ENCODE results near the gene ISG20L2. TPM values are rescaled to one million over a fixed set of nuclear protein-coding genes. Genes with fewer than 3 reads are reported as not detected.
"Not testable (repeated sequence)": the region's sequence is repeated elsewhere in the genome, so short reads cannot be mapped to it uniquely, and the experiment has no call there.

The ISG20L2 gene, protein sequence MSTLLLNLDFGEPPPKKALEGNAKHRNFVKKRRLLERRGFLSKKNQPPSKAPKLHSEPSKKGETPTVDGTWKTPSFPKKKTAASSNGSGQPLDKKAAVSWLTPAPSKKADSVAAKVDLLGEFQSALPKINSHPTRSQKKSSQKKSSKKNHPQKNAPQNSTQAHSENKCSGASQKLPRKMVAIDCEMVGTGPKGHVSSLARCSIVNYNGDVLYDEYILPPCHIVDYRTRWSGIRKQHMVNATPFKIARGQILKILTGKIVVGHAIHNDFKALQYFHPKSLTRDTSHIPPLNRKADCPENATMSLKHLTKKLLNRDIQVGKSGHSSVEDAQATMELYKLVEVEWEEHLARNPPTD
- total RNA-seq = 10 to 100 TPM; 24.2 to 28.3 TPM
- long read RNA-seq, transcript ISG20L2-202 (4 exons, 2,310 nt) = minor isoform, 5 of 43 reads
- long read RNA-seq, transcript ISG20L2-201 (3 exons, 3,303 nt) = major isoform, 16 of 43 reads
- long read RNA-seq, partial matches to known transcripts = 6 of 43 reads
- long read RNA-seq, other reads (novel, unspliced or antisense) = 16 of 43 reads

DNA sequence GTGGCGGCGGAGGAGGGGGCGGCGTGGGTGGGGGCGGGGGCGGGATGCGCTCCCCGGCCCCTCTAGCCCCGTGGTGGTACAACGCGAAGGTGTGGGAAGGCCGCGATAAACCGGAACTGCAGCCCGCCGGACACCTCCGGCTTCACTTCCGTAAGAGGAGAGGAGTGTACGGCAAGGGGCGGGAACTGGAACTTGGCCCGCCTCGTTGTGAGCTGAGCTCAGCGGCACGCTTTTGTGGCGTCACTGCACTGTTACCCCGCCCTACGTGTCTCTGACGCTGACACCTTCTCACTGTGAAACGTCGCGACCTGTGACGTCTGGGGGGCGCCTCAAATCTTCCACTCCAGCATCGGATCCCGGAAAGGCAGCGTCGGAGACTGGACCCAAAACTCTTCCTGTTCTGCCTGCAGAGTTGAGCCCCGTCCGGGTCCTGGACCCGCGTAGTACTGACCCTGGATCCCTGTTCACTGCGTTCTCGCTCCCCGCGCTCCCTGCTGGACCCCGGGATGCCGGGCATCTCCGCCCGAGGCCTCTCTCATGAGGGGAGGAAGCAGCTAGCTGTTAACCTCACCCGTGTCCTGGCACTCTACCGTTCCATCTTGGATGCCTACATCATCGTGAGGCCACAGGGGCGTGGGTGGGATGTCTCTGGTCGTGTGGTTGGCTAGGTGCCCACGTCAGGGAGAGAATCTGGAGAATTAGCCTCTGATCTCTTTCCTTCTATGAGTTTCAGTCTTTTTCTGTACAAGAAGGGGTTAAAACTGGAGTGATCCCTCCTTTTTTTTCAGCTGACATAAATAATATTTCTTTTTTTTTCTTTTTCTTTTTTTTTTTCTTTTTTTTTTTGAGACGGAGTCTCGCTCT is at the start of gene ISG20L2:
Gene ISG20L2 (minus strand): TSS at position 168 of the 864 bp plus-strand sequence. CDS start 1,114 bp downstream, outside the sequence.
- intact Hi-C loops (cut with DNase I, micrococcal nuclease) = loop anchor here (5.0 kb wide), 2 partner anchors 37 to 42 kb away; no protein-coding TSS in a partner anchor
- ATAC-seq (peak; percentile 90), DNase-seq (peak; percentile 97 to 99)

DNA sequence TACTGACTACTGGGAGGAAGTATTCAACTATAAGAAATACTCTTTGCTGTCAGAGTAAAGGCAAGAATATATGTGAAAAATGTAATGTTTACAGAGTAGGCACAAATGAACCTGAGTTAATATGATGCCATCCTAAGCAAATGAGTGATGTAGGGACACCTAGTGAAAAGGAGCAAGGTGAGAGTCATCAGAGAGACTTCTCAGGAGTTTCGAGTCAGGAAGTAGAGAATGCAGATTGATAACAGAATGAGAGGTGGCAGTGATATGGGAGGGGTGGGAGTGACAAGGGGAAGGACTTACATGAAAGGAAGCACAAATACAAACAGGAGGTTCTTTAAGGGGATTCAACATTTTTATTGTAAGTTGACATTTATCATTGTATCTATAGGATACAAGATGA is 49.0 kb upstream of the ISG20L2 start:
- ATAC-seq (no peak), DNase-seq (no peak)
- intact Hi-C loops (cut with DNase I, micrococcal nuclease) = no loop called here

DNA sequence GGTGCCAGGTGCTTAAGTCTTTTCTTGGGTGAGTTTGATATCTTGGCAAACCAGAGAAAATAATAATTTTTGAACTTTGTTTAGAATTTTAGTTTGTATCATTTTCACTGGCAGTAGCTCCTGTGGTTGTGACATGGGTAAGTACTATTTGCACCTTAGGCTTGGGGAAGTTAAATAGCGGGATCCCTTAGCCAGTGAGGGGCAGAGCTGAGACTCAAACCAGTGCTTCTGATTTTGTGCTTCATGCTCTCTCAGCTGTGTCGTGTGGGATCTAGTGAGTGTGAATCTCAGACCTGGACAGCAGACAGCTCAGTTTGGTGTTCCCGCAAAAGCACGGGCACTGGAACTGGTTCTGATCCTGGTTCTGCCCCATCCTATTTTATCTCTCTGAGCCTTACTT is 48.4 kb upstream of the ISG20L2 start:
- ATAC-seq = no peak
- DNase-seq = no peak
- intact Hi-C loops (cut with DNase I, micrococcal nuclease) = no loop called here

DNA sequence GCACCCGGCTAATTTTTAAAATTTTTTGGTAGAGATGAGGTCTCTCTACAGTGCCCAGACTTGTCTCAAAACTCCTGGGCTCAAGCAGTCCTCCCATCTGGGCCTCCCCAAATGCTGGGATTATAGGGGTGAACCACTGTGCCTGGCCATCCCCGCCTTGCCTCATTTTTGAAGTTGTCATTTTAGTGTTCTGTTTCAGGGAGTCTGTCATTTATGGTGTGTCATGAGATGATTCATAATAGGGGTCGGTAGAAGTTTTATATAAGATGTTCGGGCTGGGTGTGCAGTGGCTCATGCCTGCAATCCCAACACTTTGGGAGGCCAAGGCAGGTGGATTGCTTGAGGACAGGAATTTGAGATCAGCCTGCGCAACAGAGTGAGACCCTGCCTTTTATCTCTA is 47.2 kb upstream of the ISG20L2 start:
- ATAC-seq = no peak
- DNase-seq = no peak
- intact Hi-C loops (cut with DNase I, micrococcal nuclease) = no loop called here

DNA sequence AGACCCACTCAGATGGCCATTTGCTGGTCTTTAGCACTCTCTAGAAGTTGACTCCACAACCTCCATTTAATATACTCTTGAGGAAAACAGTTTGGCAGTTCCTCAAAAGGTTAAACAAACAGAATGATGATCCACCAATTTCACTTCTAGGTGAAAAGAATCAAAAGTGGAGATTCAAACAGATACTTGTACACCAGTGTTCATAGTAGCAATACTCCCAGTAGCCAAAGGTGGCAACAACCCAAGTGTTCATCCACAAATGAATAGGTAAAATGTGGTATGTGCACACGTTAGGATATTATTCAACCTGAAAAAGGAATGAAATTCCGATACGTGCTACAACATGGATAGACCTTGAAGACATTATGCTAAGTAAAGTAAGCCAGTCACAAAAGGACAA is 45.0 kb upstream of the ISG20L2 start:
- no peak for DNase-seq
- ATAC-seq = no peak
- intact Hi-C loops (cut with DNase I, micrococcal nuclease) = no loop called here

DNA sequence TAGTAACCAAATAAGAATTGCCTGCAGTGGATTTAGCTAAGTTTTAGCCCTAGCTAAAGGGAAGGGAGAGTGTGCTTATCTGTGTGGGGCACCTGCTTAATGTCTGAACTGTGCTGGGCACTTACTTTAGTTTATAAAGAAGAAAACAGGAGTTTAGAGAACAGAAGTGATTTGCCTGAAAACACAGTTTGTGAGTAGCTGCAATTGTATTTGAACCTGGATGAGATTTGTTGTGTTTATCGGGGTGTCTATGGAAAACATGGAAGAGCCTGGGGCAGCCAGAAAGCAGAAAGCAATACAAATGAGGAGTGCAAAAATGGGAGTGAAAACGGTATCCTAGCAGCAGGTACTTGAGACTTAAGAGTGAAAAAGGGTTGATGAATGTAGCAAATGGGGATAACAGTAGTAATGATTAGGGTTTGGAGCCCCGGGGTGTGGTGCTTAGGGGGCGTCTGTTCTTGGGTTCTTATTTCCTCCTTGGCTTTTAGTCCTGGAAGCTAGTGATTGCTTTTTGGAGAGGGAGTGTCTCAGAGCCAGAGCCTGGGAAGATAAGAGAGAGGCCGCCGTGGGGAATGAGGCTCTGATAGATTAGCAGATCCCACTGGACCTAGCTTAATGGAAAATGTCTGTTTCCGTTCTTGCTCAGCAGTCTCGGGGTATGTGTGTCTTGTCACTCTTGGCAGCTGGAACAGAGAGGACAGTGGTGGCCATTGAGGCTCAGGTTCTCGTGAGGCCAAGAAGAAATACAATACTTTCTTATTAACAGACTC is 44.3 kb upstream of the ISG20L2 start:
- intact Hi-C loops (cut with DNase I, micrococcal nuclease) = no loop called here
- no peak for DNase-seq
- no peak for ATAC-seq

DNA sequence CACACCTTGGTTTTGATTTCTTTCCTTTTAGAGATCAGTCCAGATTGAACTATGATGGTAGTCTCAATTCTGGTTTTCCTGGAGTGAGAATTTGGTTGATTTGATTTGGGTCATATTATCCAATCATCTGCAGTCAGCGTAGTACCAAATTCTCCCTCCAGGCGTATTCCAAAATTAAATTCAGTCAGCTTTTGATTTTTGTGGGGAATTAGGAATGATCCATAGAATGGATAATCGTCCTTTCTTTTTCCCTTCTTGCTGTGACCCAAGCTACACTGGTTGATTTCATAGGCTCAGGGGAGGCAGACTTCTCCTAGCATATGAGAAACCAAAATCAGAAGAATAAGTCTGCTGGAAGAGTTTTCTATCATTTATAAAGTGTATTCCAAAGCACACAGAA is 43.7 kb upstream of the ISG20L2 start:
- intact Hi-C loops (cut with DNase I, micrococcal nuclease) = no loop called here
- DNase-seq (no peak), ATAC-seq (no peak)

DNA sequence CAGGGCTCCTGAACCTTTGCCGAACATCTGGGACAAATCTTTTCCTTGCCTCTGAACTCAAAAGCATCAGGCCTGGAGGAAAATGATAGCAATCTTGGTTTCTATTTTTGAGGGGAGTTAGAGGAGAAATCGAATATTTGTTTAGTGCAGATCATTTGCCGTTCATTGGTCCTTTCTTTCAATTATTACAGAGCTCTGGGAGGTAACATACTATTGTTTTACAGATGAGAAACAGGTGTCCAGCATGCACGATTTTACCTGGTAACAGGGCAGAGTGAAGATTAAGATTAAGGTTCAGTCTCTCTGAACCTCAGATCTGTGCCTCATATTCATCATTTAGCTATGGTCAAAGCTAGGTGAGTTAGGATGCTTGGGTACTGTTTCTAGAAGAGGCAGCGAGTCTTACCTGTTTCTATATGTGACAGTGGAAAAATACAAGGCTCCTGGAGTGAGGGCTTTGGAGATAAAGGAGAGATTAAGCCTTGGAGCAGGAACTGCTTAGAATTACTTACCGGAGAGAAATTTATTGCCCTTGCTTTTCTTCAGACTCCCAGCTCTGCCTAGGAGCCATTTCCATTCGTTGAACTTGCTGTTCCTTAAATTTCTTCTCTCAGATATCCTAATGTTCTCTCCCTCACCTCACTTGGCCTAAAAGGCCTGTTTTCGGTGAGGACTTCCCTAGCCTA is 40.2 kb upstream of the ISG20L2 start:
- DNase-seq (no peak), ATAC-seq (no peak)
- intact Hi-C loops (cut with DNase I, micrococcal nuclease) = no loop called here

DNA sequence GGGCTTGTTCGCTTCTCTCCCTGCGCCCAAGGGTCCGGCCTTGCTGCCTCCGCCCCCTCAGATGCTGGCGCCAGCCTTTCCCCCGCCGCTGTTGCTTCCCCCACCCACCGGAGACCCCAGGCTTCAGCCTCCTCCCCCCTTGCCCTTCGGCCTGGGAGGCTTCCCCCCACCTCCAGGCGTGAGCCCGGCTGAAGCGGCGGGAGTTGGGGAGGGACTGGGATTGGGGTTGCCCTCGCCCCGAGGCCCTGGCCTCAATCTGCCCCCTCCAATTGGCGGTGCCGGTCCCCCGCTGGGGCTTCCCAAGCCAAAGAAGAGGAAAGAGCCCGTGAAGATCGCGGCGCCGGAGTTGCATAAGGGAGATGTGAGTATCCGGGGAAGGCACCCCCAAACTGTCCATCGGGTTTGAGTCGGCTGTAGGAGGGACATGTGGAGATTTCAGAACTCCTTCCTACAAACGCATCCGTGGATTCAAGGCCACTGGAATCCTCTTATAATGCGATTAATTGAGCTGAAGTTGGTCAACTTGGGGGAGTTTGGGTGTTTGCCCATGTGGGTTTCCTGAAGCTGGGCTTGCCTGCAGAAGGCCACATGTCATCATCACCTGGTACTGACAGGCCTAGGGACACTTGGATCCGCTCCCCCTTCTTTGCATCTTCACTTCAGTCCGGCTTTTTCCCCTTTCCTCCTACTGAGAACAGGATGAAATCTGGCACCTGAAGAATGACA is 39.5 kb upstream of the ISG20L2 start:
- intact Hi-C loops (cut with DNase I, micrococcal nuclease) = no loop called here
- ATAC-seq = peak; percentile 12
- DNase-seq = peak; percentile 43 to 55

DNA sequence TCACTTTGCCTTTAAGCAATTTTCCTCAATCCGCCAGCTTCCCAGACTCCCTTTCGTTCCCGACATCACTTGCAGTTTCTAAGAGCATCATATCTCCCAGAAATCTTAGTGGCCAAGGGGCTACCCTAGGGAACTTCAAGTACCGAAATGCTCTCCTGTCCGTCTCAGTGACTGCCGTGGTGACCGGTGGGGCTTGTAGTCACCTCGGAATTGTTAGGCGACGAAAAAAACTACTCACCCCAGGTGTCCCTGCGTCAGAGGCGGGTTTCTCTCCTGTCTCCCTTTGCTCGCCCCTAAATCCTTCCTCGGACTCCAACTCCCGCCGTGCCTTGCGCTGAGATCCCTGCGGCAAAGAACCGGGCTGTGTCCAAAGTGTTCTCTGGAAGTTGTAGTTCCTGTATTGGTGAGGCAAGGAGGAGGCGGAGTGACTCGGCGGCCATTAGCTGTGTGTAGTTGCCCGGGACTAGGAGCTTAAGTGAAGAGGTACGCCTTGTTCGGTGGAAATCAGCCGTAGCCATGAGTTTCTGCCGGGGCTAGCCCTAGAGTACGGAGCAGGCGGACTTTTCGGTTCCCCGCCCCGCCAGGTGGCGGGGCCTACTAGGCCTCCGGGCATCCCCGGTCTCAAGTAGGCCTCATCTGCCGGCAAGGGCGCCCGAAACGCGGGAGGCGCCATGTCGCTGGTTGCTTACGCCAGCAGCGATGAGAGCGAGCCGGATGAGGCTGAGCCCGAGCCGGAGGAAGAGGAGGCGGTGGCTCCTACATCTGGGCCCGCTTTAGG is 38.7 kb upstream of the ISG20L2 start, which contains the start of gene PRCC:
Gene PRCC (plus strand): TSS at position 435 of the 778 bp plus-strand sequence. CDS start 237 bp downstream, at position 672.
- DNase-seq (peak; percentile 94 to 99), ATAC-seq (peak; percentile 90)
- intact Hi-C loops (cut with DNase I, micrococcal nuclease) = no loop called here

DNA sequence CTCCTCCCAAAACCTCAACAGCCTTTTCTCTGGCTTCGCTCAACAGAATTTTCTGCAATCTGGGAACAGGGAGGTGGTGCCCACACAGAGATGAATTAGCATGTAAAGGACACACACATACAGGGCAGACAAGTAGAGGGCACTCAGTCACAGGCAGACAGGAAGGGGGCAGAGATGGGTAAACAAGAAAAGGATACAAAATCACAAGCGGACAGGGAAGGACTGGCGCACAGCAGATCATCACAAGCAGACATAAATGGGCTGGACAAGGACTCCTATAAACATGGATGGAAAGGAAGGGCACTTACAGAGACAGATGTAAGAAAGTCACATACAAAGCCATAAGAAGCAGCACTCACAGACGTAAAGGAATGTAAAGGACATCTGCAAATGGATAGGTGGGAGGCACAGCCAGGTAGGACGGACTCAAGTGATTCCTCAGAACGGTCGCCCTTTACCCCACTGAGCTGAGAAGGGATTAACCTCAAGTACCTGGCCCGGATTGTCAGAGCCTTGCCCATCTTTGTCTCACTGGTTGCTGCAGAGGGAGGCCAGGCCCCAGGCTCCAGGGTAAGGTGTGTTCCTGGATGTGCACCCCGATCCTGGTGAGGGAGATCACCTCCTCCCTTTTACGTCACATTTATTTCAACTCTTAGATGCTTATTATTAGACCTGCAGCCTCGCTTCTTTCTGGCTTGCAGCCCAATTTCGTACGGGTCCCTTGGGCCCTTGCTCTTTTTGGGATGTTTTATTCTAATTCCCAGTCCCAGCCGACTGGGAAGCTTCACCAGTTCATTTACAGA is 37.9 kb upstream of the ISG20L2 start:
- DNase-seq (no peak), ATAC-seq (peak; percentile 33)
- intact Hi-C loops (cut with DNase I, micrococcal nuclease) = no loop called here

DNA sequence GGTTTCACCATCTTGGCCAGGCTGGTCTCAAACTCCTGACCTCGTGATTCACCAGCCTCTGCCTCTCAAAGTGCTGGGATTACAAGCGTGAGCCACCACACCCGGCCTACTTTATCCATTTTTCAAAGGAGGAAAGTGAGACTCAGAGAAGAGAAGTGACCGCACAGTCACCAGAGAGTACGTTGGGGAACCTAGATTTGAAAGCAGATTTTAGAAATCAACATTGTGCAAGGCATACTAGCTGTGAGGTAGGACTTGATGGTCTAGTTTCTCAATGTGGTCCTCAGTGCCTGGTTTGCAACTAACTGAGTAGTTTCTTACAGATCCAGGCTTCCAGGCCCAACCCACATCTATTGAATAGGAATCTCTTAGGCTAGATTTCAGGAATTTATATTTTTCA is 37.1 kb upstream of the ISG20L2 start:
- intact Hi-C loops (cut with DNase I, micrococcal nuclease) = no loop called here
- ATAC-seq (no peak), DNase-seq (no peak)

DNA sequence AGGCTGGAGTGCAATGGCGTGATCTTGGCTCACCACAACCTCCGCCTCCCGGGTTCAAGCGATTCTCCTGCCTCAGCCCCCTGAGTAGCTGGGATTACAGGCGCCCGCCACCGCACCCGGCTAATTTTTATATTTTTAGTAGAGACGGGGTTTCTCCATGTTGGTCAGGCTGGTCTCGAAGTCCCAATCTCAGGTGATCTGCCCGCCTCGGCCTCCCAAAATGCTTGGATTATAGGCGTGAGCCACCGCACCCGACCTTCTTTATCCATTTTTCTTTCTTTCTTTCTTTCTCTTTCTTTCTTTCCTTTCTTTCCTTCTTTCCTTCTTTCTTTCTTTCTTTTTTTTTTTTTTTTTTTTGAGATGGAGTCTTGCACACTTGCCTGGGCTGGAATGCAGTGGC is 36.6 kb upstream of the ISG20L2 start:
- intact Hi-C loops (cut with DNase I, micrococcal nuclease); DNase-seq; ATAC-seq: not testable (repeated sequence)

DNA sequence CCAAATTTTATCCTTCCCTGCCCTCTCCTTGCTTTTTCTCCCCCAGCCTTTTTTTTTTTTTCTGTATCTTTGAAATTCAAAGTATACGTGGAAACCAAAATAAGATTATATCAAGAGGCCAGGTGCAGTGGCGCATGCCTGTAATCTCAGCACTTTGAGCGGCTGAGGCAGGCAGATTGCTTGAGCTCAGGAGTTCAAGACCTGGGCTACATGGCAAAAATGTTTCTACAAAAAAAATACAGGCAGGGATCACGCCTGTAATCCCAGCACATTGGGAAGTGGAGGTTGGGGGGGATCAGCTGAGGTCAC is 32.2 kb upstream of the ISG20L2 start:
- ATAC-seq = no peak
- intact Hi-C loops (cut with DNase I, micrococcal nuclease) = no loop called here
- no peak for DNase-seq

DNA sequence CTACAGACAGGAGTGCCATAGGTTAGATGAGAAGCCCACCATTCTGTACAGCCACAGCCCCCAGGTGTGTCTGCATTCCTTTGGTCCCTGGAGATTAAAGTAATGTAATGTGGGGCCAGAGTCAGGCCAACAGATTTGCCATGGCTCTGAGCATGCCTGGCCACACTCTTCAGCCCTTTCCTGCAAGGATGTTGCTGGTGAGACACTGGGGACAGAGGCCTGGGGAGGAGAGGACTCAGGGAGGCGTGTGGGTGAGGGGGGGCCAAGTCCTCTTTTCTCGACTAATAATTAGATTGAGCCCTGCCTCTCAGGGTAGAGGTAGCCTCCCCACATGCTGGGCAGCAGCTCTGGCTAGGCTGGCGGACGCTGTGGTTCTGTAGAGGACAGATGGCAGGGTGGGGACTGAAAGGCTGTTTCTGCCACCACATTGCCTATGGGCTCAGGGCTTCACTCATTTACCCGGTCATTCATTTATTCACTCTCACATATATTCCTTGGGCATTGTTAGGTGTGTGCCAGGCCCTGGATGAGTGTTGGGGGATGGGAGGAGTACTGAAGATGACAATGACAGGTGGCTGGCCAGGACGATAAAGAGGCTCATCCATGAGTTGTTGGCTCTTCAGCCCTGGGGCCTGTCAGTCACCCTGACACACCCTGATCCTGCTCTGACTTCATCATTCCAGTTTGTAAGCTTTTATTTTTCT is 31.7 kb upstream of the ISG20L2 start:
- DNase-seq (no peak), ATAC-seq (peak; percentile 21)
- intact Hi-C loops (cut with DNase I, micrococcal nuclease) = no loop called here

Measured in left colon (tissue), 2 donors.